Uterus (tissue), 2 donors: ENCODE measurements around the gene AASDH.

Source experiments
- POLR2A ChIP-seq, 2 donors: fragments of 450-650 bp; IDR thresholded peaks; one replicate each; pipeline ENCODE4 v1.6.1; 2016; ENCODE audit warnings: antibody characterized with exemption in 2 of 2, mild to moderate bottlenecking in 1 of 2, moderate library complexity in 1 of 2
- TF ChIP-seq, protein P1 (sequence below), 4 experiments: fragments of 200-600 bp in 2 of 4; fragments of 450-650 bp in 2 of 4; sonication (generic) in 2 of 4; IDR thresholded peaks; one replicate each; pipeline ENCODE4 v1.5.1; 2016 to 2019; ENCODE audit warnings: antibody characterized with exemption in 4 of 4, mild to moderate bottlenecking in 2 of 4, moderate library complexity in 1 of 4

DNA sequence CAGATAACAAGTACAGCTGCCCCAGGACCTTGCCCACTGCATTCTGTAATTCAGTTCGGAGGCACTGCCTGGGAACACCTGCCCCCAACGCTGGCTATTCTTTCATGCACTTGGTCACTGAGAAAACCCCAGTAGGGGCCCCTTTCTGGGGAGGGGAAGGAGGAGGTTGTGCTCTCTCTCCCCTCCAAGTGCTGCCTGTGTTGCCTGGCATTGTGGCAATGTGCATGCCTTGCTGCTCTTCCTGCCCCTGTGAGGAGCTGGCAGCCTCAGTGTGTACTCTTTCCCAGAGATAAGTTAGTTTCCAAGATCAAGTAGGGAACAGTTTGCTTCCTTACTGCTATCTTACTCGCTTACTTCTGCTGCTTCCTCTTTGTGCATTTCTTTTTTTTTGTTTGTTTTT lies 90.8 kb downstream of the AASDH start:
- TF ChIP-seq, protein P1, sequence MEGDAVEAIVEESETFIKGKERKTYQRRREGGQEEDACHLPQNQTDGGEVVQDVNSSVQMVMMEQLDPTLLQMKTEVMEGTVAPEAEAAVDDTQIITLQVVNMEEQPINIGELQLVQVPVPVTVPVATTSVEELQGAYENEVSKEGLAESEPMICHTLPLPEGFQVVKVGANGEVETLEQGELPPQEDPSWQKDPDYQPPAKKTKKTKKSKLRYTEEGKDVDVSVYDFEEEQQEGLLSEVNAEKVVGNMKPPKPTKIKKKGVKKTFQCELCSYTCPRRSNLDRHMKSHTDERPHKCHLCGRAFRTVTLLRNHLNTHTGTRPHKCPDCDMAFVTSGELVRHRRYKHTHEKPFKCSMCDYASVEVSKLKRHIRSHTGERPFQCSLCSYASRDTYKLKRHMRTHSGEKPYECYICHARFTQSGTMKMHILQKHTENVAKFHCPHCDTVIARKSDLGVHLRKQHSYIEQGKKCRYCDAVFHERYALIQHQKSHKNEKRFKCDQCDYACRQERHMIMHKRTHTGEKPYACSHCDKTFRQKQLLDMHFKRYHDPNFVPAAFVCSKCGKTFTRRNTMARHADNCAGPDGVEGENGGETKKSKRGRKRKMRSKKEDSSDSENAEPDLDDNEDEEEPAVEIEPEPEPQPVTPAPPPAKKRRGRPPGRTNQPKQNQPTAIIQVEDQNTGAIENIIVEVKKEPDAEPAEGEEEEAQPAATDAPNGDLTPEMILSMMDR (IDR thresholded peaks at IDR 0.05) = no peak
- TF ChIP-seq POLR2A (IDR thresholded peaks at IDR 0.05) = no peak
